GM12878 (cell line): ENCODE data around the gene PRM3. TPM values are rescaled to one million over a fixed set of nuclear protein-coding genes. Genes with fewer than 3 reads are reported as not detected.

ENCODE experiments used
- ATAC-seq: fragments of 200-7000 bp; cut with Tn5 transposase; 3 replicates; pipeline ENCODE4 v1.9.1; 2020; ENCODE audit warnings: mild to moderate bottlenecking, moderate library complexity
- BruUV-seq: library from RNA; stranded (reverse); fragments of 400-500 nt; replicated peaks from 2 replicates; lab custom pipeline; 2021; lab: Mats Ljungman, UMichigan
- CTCF ChIA-PET: fragments of 300-600 bp; sonication (Branson Sonifier 250); formaldehyde crosslinking; extraction: SDS; loops from one replicate; lab custom pipeline; 2021; ENCODE audit warnings: inconsistent platforms; lab: Yijun Ruan, JAX
- POLR2A ChIA-PET: fragments of 350-600 bp; formaldehyde crosslinking; extraction: SDS; loops from one replicate; lab custom pipeline; 2021; ENCODE audit warnings: inconsistent platforms; lab: Charles Lee
- RAD21 ChIA-PET: fragments of 300-600 bp; sonication (Branson Sonifier 250); formaldehyde crosslinking; loops from one replicate; lab custom pipeline; 2023; ENCODE audit warnings: antibody characterized with exemption; ENCODE audit not compliant: unreplicated experiment; lab: Charles Lee
- SMC1A ChIA-PET: fragments of 300-600 bp; sonication (Branson Sonifier 250); formaldehyde crosslinking; loops from one replicate; lab custom pipeline; 2023; ENCODE audit not compliant: unreplicated experiment, uncharacterized antibody; lab: Charles Lee
- DNase-seq: peaks from one replicate; pipeline ENCODE4 v3.0.0-alpha.2; 2011; ENCODE audit warnings: low read depth, low spot score
- FAIRE-seq: peaks from 3 replicates; lab custom pipeline; 2011; peaks lifted over from hg19 to GRCh38; lab: Jason Lieb, UNC
- H2AFZ ChIP-seq: 2 replicates; pipeline ENCODE4 v1.6.0; 2011; ENCODE audit warnings: low read depth, low read length, control low read depth; ENCODE audit not compliant: control insufficient read depth
- H3K27ac ChIP-seq: 2 replicates; pipeline ENCODE4 v1.5.1; 2011; ENCODE audit warnings: control low read depth; ENCODE audit not compliant: control insufficient read depth, insufficient read depth
- H3K27me3 ChIP-seq, 2 experiments: replicated peaks in 1 of 2; 2 replicates each; pipeline versions ENCODE4 v1.6.0 to v1.6.1; 2011; ENCODE audit warnings: low read length in 1 of 2; ENCODE audit not compliant: control insufficient read depth in 2 of 2, insufficient read depth in 2 of 2
- H3K36me3 ChIP-seq, 2 experiments: 2 replicates each; pipeline ENCODE4 v1.5.1; 2011; ENCODE audit warnings: low read length in 1 of 2; ENCODE audit not compliant: control insufficient read depth in 2 of 2, insufficient read depth in 2 of 2
- H3K4me1 ChIP-seq: 2 replicates; pipeline ENCODE4 v1.6.1; 2011; ENCODE audit warnings: mild to moderate bottlenecking, low read length, moderate library complexity, mixed read lengths; ENCODE audit not compliant: control insufficient read depth, insufficient read depth
- H3K4me2 ChIP-seq: 2 replicates; pipeline ENCODE4 v1.6.0; 2011; ENCODE audit warnings: control low read depth; ENCODE audit not compliant: control insufficient read depth, insufficient read depth
- H3K4me3 ChIP-seq: fragments of 200-600 bp; sonication (generic); 2 replicates; pipeline ENCODE4 v1.5.1; 2016
- H3K79me2 ChIP-seq: 2 replicates; pipeline ENCODE4 v1.6.0; 2011; ENCODE audit warnings: low read length; ENCODE audit not compliant: control insufficient read depth, insufficient read depth
- H3K9ac ChIP-seq: 2 replicates; pipeline ENCODE4 v1.8.0; 2011; ENCODE audit warnings: low read length, control low read depth, mixed read lengths; ENCODE audit not compliant: control insufficient read depth, insufficient read depth
- H3K9me3 ChIP-seq: replicated peaks from 3 replicates; pipeline ENCODE4 v1.5.1; 2011; ENCODE audit warnings: mild to moderate bottlenecking, low read length; ENCODE audit not compliant: control insufficient read depth, insufficient read depth
- H4K20me1 ChIP-seq: 2 replicates; pipeline ENCODE4 v1.6.0; 2011; ENCODE audit not compliant: control insufficient read depth, insufficient read depth
- CUX1 ChIP-seq: IDR thresholded peaks from 2 replicates; pipeline ENCODE4 v1.6.1; 2012; ENCODE audit warnings: improper control_type of control experiment, low read depth, low read length; ENCODE audit not compliant: insufficient replicate concordance
- EZH2 ChIP-seq: IDR thresholded peaks from 2 replicates; pipeline ENCODE4 v1.6.1; 2012; ENCODE audit warnings: low read depth, mild to moderate bottlenecking, control low read depth, inconsistent platforms, low read length, borderline replicate concordance; ENCODE audit not compliant: control insufficient read depth
- HDGF ChIP-seq: fragments of 450-650 bp; IDR thresholded peaks from 2 replicates; pipeline ENCODE4 v1.6.1; 2016; ENCODE audit warnings: antibody characterized with exemption
- IRF5 ChIP-seq: fragments of 450-650 bp; IDR thresholded peaks from 2 replicates; pipeline ENCODE4 v1.6.1; 2017; ENCODE audit warnings: borderline replicate concordance
- NFYA ChIP-seq: IDR thresholded peaks from 2 replicates; pipeline ENCODE4 v1.6.1; 2011; ENCODE audit warnings: low read depth, mild to moderate bottlenecking, low read length, improper control_type of control experiment, borderline replicate concordance
- SMARCA5 ChIP-seq: fragments of 450-650 bp; IDR thresholded peaks from 2 replicates; pipeline ENCODE4 v1.6.1; 2017; ENCODE audit warnings: mild to moderate bottlenecking
- SMC3 ChIP-seq: IDR thresholded peaks from 2 replicates; pipeline ENCODE4 v1.6.1; 2011; ENCODE audit warnings: low read length, improper control_type of control experiment, borderline replicate concordance
- SREBF2 ChIP-seq: IDR thresholded peaks from 2 replicates; pipeline ENCODE4 v1.6.1; 2012; ENCODE audit warnings: mild to moderate bottlenecking, low read length
- SUZ12 ChIP-seq: fragments of 200-600 bp; sonication (generic); IDR thresholded peaks from one replicate; pipeline ENCODE4 v1.6.1; 2018; ENCODE audit warnings: antibody characterized with exemption, mild to moderate bottlenecking; ENCODE audit not compliant: unreplicated experiment
- WGBS: methylation state at CpG from one replicate; pipeline ENCODE4 v1.1.6; 2016; ENCODE audit warnings: low lambda C conversion rate; ENCODE audit not compliant: insufficient replicate concordance, insufficient coverage; ENCODE audit errors: missing lambda C conversion rate; 5-methylcytosine and 5-hydroxymethylcytosine counted together
- in situ Hi-C: fragments of 300-500 bp; cut with MboI; formaldehyde crosslinking; loops from 9 replicates; pipeline ENCODE4 v1.14.3; 2018; ENCODE audit warnings: mixed read lengths
- intact Hi-C: fragments of 100-400 bp; cut with micrococcal nuclease; formaldehyde crosslinking; loops from one replicate; pipeline ENCODE4 v1.14.2; 2022; ENCODE audit not compliant: unreplicated experiment
- polyA plus RNA-seq, 11 experiments: library from polyadenylated mRNA; depleted of rRNA in 4 of 11; unstranded in 6 of 11; stranded (reverse) in 5 of 11; fragments of >200 nt; fragmentation: Nextera tagmentation in 4 of 11; fragmentation: Illumina TruSeq in 1 of 11; extraction: Ambion mirVana in 4 of 11; extraction: Trizol in 1 of 11; gene quantifications; 1 replicate in 1 of 11; 2 replicates in 10 of 11; pipeline versions ENCODE4 v1.2.1 to v1.2.3, GENCODE V29; 2011 to 2016; ENCODE audit warnings: inconsistent platforms in 2 of 11, missing spikeins in 2 of 11, low read depth in 1 of 11
- total RNA-seq, 4 experiments: library from RNA; depleted of rRNA in 3 of 4; stranded (reverse); fragments of >200 nt in 3 of 4; fragmentation: Illumina TruSeq in 1 of 4; extraction: Trizol in 1 of 4; gene quantifications; 2 replicates each; pipeline versions ENCODE4 v1.2.1 to v1.2.3, GENCODE V29; 2013 to 2021

Gene PRM3
- total and polyA plus RNA-seq, 10 of the 15 experiments (the other 5 are each of a cell fraction or from before 2014, with no cell fraction given): not detected

GRCh38 chr16:11232852-11233726, 40.3 kb downstream of the PRM3 start (continued):
- no peak for TF ChIP-seq SUZ12

GRCh38 chr16:11232302-11232851, 41.1 kb downstream of the PRM3 start:
- intact Hi-C loops (no loop called here), in situ Hi-C loops (no loop called here)
- H3K9me3 ChIP-seq: no peaks in the 10 kb centered on the region
- ChIA-PET RAD21 (interaction anchor here (1.3 to 2.9 kb wide), 4 partner anchors 8 to 27 kb away, joined by 3 to 14 read pairs (median 10); partner anchors contain the start of gene SOCS1), SMC1A (interaction anchor here (1.1 to 1.8 kb wide), 4 partner anchors 20 to 268 kb away, joined by 3 to 8 read pairs (median 4); partner anchors contain the start of gene SOCS1), POLR2A (interaction anchor here (1.2 to 2.9 kb wide), 2 partner anchors 23 to 141 kb away, joined by 4 to 11 read pairs; partner anchors contain the start of gene SOCS1), CTCF (interaction anchor here (1.3 kb wide), 2 partner anchors 14 to 279 kb away, joined by 3 to 4 read pairs; no protein-coding TSS in a partner anchor)
- H3K4me2 ChIP-seq: peak overlapping the region; percentile 83; the same call in 1 of the 2 replicates
- no peak overlapping the region for H3K4me3 ChIP-seq
- WGBS: 97% methylated on average over 2 of the region's 3 CpGs
- H3K4me1 ChIP-seq: peaks cover 26% of the 10 kb centered on the region
- BruUV-seq: no TSS peak
- peak overlapping the region; percentile 74 for H3K27ac ChIP-seq
- peak overlapping the region; percentile 85; the same call in 1 of the 2 replicates for H2AFZ ChIP-seq
- TF ChIP-seq HDGF: no peak
- no peak for TF ChIP-seq EZH2
- no peak for TF ChIP-seq CUX1
- TF ChIP-seq SREBF2: no peak
- TF ChIP-seq NFYA: no peak
- no peak for TF ChIP-seq IRF5
- no peak for TF ChIP-seq SMARCA5
- no peak for TF ChIP-seq SMC3
- ATAC-seq (no peak), FAIRE-seq (no peak), DNase-seq (no peak)
- H3K9ac ChIP-seq: peak overlapping the region; percentile 72
- H4K20me1 ChIP-seq: no peaks in the 10 kb centered on the region
- no peaks in the 10 kb centered on the region for H3K36me3 ChIP-seq
- no peaks in the 10 kb centered on the region for H3K79me2 ChIP-seq
- H3K27me3 ChIP-seq: no peaks in the 10 kb centered on the region
